ENCODE measurements around the gene TEKT3. TPM values are rescaled to one million over a fixed set of nuclear protein-coding genes. Genes with fewer than 3 reads are reported as not detected.

The TEKT3 gene
- total RNA-seq (2014; rRNA removed; shearing (Covaris generic)) = not detected in 2 replicates
- not detected in 2 replicates for total RNA-seq (2022)
- Bru-seq, nascent RNA = not detected
- not detected for BruChase-seq, experiment 1, labeled RNA remaining after a 6-hour chase
- percentile 4 among the genes with signal in this experiment for BruChase-seq, experiment 2, labeled RNA remaining after a 2-hour chase
- long read RNA-seq = 0 reads

GRCh38 chr17:15341385-15341849 is at the start of gene TEKT3:
TSS of gene TEKT3 (minus strand) at chr17:15341597. CDS start at chr17:15331585, 10,012 bp downstream.
- Histone ChIP-seq H3K27ac (ENCODE audit: low read depth, low read length, poor library complexity, severe bottlenecking) (no peak within 1 kb of the TSS), H2AFZ (ENCODE audit: low read length) (no peak within 1 kb of the TSS), H3K9me3 (ENCODE audit: low read length) (no peaks in the 10 kb centered on the region), H3K4me3 (ENCODE audit: low read depth, low read length, poor library complexity, severe bottlenecking) (no peak within 1 kb of the TSS), H3K36me3 (ENCODE audit: insufficient read depth, low read length) (no peaks in the 10 kb centered on the region), H3K79me2 (ENCODE audit: insufficient read depth, low read depth, low read length) (no peaks in the 10 kb centered on the region), H3K4me1 (ENCODE audit: insufficient read depth, low read length, poor library complexity, severe bottlenecking) (no peaks in the 10 kb centered on the region), H3K9me2 (ENCODE audit: insufficient read depth, low read length) (no peaks in the 10 kb centered on the region), H4K20me1 (ENCODE audit: insufficient read depth, low read length) (no peaks in the 10 kb centered on the region), H3K4me2 (ENCODE audit: low read length) (no peak within 1 kb of the TSS)
- no peak for DNase-seq (ENCODE audit: low spot score)
- no TSS peak for BruUV-seq (replicated peaks)
- intact Hi-C loops (cut with micrococcal nuclease; ENCODE audit: unreplicated experiment) = no loop called here
- ChIA-PET POLR2A (no interaction called here), CTCF (ENCODE audit: unreplicated experiment) (no interaction called here)
- TF ChIP-seq EZH2phosphoT487 (IDR thresholded peaks at IDR 0.05; ENCODE audit: borderline replicate concordance, low read depth, low read length) (no peak), CTCF (conservative IDR thresholded peaks at IDR 0.05; ENCODE audit: low read length) (no peak)

GRCh38 chr17:15388356-15389041 is 47.1 kb upstream of the TEKT3 start:
- Histone ChIP-seq H3K4me2 (ENCODE audit: low read length) (no peak overlapping the region), H3K4me3 (ENCODE audit: low read depth, low read length, poor library complexity, severe bottlenecking) (no peak overlapping the region), H3K79me2 (ENCODE audit: insufficient read depth, low read depth, low read length) (no peaks in the 10 kb centered on the region), H3K9me2 (ENCODE audit: insufficient read depth, low read length) (no peaks in the 10 kb centered on the region), H3K36me3 (ENCODE audit: insufficient read depth, low read length) (no peaks in the 10 kb centered on the region), H3K27ac (ENCODE audit: low read depth, low read length, poor library complexity, severe bottlenecking) (no peak overlapping the region), H3K9me3 (ENCODE audit: low read length) (no peaks in the 10 kb centered on the region), H3K4me1 (ENCODE audit: insufficient read depth, low read length, poor library complexity, severe bottlenecking) (no peaks in the 10 kb centered on the region), H2AFZ (ENCODE audit: low read length) (no peak overlapping the region), H4K20me1 (ENCODE audit: insufficient read depth, low read length) (no peaks in the 10 kb centered on the region)
- no peak for DNase-seq (ENCODE audit: low spot score)
- ChIA-PET POLR2A (no interaction called here), CTCF (ENCODE audit: unreplicated experiment) (no interaction called here)
- no TSS peak for BruUV-seq (replicated peaks)
- intact Hi-C loops (cut with micrococcal nuclease; ENCODE audit: unreplicated experiment) = no loop called here
- TF ChIP-seq CTCF (conservative IDR thresholded peaks at IDR 0.05; ENCODE audit: low read length) = no peak
- no peak for TF ChIP-seq EZH2phosphoT487 (IDR thresholded peaks at IDR 0.05; ENCODE audit: borderline replicate concordance, low read depth, low read length)

GRCh38 chr17:15386083-15386482 is 44.7 kb upstream of the TEKT3 start:
- Histone ChIP-seq H3K36me3 (ENCODE audit: insufficient read depth, low read length) (no peaks in the 10 kb centered on the region), H3K4me2 (ENCODE audit: low read length) (no peak overlapping the region), H3K4me3 (ENCODE audit: low read depth, low read length, poor library complexity, severe bottlenecking) (no peak overlapping the region), H3K79me2 (ENCODE audit: insufficient read depth, low read depth, low read length) (no peaks in the 10 kb centered on the region), H3K9me3 (ENCODE audit: low read length) (no peaks in the 10 kb centered on the region), H4K20me1 (ENCODE audit: insufficient read depth, low read length) (no peaks in the 10 kb centered on the region), H3K27ac (ENCODE audit: low read depth, low read length, poor library complexity, severe bottlenecking) (no peak overlapping the region), H3K4me1 (ENCODE audit: insufficient read depth, low read length, poor library complexity, severe bottlenecking) (no peaks in the 10 kb centered on the region), H2AFZ (ENCODE audit: low read length) (no peak overlapping the region), H3K9me2 (ENCODE audit: insufficient read depth, low read length) (no peaks in the 10 kb centered on the region)
- ChIA-PET CTCF (ENCODE audit: unreplicated experiment) (no interaction called here), POLR2A (interaction anchor here (0.7 kb wide), 1 partner anchor 35 kb away, joined by 3 read pairs; no protein-coding TSS in a partner anchor)
- BruUV-seq (replicated peaks) = no TSS peak
- no peak for DNase-seq (ENCODE audit: low spot score)
- intact Hi-C loops (cut with micrococcal nuclease; ENCODE audit: unreplicated experiment) = no loop called here
- TF ChIP-seq EZH2phosphoT487 (IDR thresholded peaks at IDR 0.05; ENCODE audit: borderline replicate concordance, low read depth, low read length) = no peak
- no peak for TF ChIP-seq CTCF (conservative IDR thresholded peaks at IDR 0.05; ENCODE audit: low read length)
